Activated T-helper 1 cell treated with anti-CD3 and anti-CD28 coated beads, Interleukin-12 subunit alpha, Interleukin-12 subunit beta, Interleukin-2, Interleukin-4 antibody, amounts not matched to agents 30 ng/mL and 10 ng/mL and 1 ng/mL, durations not matched to agents 14 hours and 24 hours and 36 hours (primary cell): ENCODE data around the gene TMEM37. TPM values are rescaled to one million over a fixed set of nuclear protein-coding genes. Genes with fewer than 3 reads are reported as not detected.

Experiments
- DNase-seq: peaks from one replicate; pipeline ENCODE4 v3.0.0; 2021; ENCODE audit warnings: low spot score
- H3K27ac Mint-ChIP-seq: one replicate; pipeline ENCODE4 v1.8.0; 2021; ENCODE audit warnings: mild to moderate bottlenecking, mixed read lengths
- H3K27me3 Mint-ChIP-seq: one replicate; pipeline ENCODE4 v1.8.0; 2022; ENCODE audit warnings: mild to moderate bottlenecking, moderate library complexity, mixed read lengths; ENCODE audit not compliant: insufficient read depth
- H3K36me3 Mint-ChIP-seq: one replicate; pipeline ENCODE4 v1.8.0; 2021; ENCODE audit warnings: low read depth, mixed read lengths
- H3K4me1 Mint-ChIP-seq: one replicate; pipeline ENCODE4 v1.8.0; 2021; ENCODE audit warnings: low read depth, mixed read lengths
- H3K4me3 Mint-ChIP-seq: one replicate; pipeline ENCODE4 v1.8.0; 2021; ENCODE audit warnings: mild to moderate bottlenecking, moderate library complexity, mixed read lengths
- H3K9me3 Mint-ChIP-seq: one replicate; pipeline ENCODE4 v1.8.0; 2021; ENCODE audit warnings: mixed read lengths
- intact Hi-C: fragments of 100-400 bp; cut with micrococcal nuclease; formaldehyde crosslinking; loops from one replicate; pipeline ENCODE4 v1.15.1; 2024
- total RNA-seq: library from RNA; stranded (reverse); gene quantifications from 2 replicates; pipeline ENCODE4 v1.2.3, GENCODE V29; 2022

The TMEM37 gene
- total RNA-seq, 1 donor from 2014 or later: not detected

GRCh38 chr2:119483896-119484718, 52.5 kb downstream of the TMEM37 start:
- no peak for DNase-seq
- H3K27ac Mint-ChIP-seq: no peak overlapping the region

GRCh38 chr2:119484834-119485233, 53.2 kb downstream of the TMEM37 start:
- Mint-ChIP-seq H3K27me3 (no peaks in the 10 kb centered on the region), H3K27ac (no peak overlapping the region), H3K9me3 (no peaks in the 10 kb centered on the region), H3K4me1 (no peaks in the 10 kb centered on the region), H3K36me3 (no peaks in the 10 kb centered on the region), H3K4me3 (no peak overlapping the region)
- intact Hi-C loops: no loop called here
- no peak for DNase-seq

More at GRCh38 chr2:119483896-119484718, 52.5 kb downstream of the TMEM37 start:
- Mint-ChIP-seq H3K27me3 (no peaks in the 10 kb centered on the region), H3K9me3 (no peaks in the 10 kb centered on the region), H3K4me3 (no peak overlapping the region), H3K4me1 (no peaks in the 10 kb centered on the region), H3K36me3 (no peaks in the 10 kb centered on the region)
- intact Hi-C loops: no loop called here

GRCh38 chr2:119485336-119486110, 53.9 kb downstream of the TMEM37 start:
- intact Hi-C loops: no loop called here
- H3K27ac Mint-ChIP-seq: no peak overlapping the region
- no peak for DNase-seq

GRCh38 chr2:119486196-119486827, 54.7 kb downstream of the TMEM37 start:
- Mint-ChIP-seq H3K9me3 (no peaks in the 10 kb centered on the region), H3K27ac (no peak overlapping the region), H3K4me3 (no peak overlapping the region), H3K27me3 (no peaks in the 10 kb centered on the region), H3K4me1 (no peaks in the 10 kb centered on the region), H3K36me3 (no peaks in the 10 kb centered on the region)
- DNase-seq: no peak
- intact Hi-C loops: no loop called here

More at GRCh38 chr2:119485336-119486110, 53.9 kb downstream of the TMEM37 start:
- no peaks in the 10 kb centered on the region for H3K4me1 Mint-ChIP-seq
- no peaks in the 10 kb centered on the region for H3K36me3 Mint-ChIP-seq
- H3K9me3 Mint-ChIP-seq: no peaks in the 10 kb centered on the region
- H3K27me3 Mint-ChIP-seq: no peaks in the 10 kb centered on the region
- no peak overlapping the region for H3K4me3 Mint-ChIP-seq

- Mint-ChIP-seq H3K27ac (no peak overlapping the region), H3K27me3 (no peaks in the 10 kb centered on the region), H3K4me3 (no peak overlapping the region), H3K4me1 (no peaks in the 10 kb centered on the region), H3K9me3 (no peaks in the 10 kb centered on the region), H3K36me3 (no peaks in the 10 kb centered on the region)
- intact Hi-C loops: no loop called here
- no peak for DNase-seq
Measured at GRCh38 chr2:119486886-119487285, 55.2 kb downstream of the TMEM37 start.

- Mint-ChIP-seq H3K36me3 (no peaks in the 10 kb centered on the region), H3K27ac (no peak overlapping the region), H3K4me3 (no peak overlapping the region), H3K27me3 (no peaks in the 10 kb centered on the region), H3K4me1 (no peaks in the 10 kb centered on the region), H3K9me3 (no peaks in the 10 kb centered on the region)
- intact Hi-C loops: no loop called here
- DNase-seq: no peak
Measured at GRCh38 chr2:119487434-119488244, 56.0 kb downstream of the TMEM37 start.

Other genes starting within 250 kb of the TMEM37 start
- 0.07 and 0.13 TPM in 2 replicates for gene STEAP3, start 208.0 kb upstream of the TMEM37 start, total RNA-seq
- 10.3 and 10.7 TPM in 2 replicates for gene C2orf76, start 65.0 kb upstream of the TMEM37 start, total RNA-seq
- 142 and 146 TPM in 2 replicates for gene DBI, start 64.9 kb upstream of the TMEM37 start, total RNA-seq
- gene SCTR, start 92.6 kb downstream of the TMEM37 start, total RNA-seq: not detected in 2 replicates
- not detected in 2 replicates for gene CFAP221, start 112.6 kb downstream of the TMEM37 start, total RNA-seq
- 16.6 and 17.4 TPM in 2 replicates for gene TMEM177, start 247.3 kb downstream of the TMEM37 start, total RNA-seq